Adipose tissue (tissue), 3 donors: ENCODE results near the gene ATXN7L1. TPM values are rescaled to one million over a fixed set of nuclear protein-coding genes. Genes with fewer than 3 reads are reported as not detected.

Experiments used
- H3K27ac ChIP-seq: one replicate; pipeline ENCODE4 v1.5.1; 2013; ENCODE audit warnings: low read depth, low read length
- WGBS, 3 donors: extraction: QIAGEN DNeasy Blood & Tissue Kit; methylation state at CpG; one replicate each; pipeline ENCODE4 v1.1.7; 2013; 5-methylcytosine and 5-hydroxymethylcytosine counted together
- polyA plus RNA-seq, 3 donors: library from polyadenylated mRNA; stranded (reverse); fragments of 200-250 nt; gene quantifications; one replicate each; pipeline ENCODE4 v1.2.3, GENCODE V29; 2013
- donor health status: healthy with polysubstance abuse.
- donor health status: Bipolar disorder and iron deficiency.
- donor health status: healthy.

ATXN7L1 gene
- polyA plus RNA-seq, 3 donors = 2.4 to 5.3 (median 3.7) TPM

DNA sequence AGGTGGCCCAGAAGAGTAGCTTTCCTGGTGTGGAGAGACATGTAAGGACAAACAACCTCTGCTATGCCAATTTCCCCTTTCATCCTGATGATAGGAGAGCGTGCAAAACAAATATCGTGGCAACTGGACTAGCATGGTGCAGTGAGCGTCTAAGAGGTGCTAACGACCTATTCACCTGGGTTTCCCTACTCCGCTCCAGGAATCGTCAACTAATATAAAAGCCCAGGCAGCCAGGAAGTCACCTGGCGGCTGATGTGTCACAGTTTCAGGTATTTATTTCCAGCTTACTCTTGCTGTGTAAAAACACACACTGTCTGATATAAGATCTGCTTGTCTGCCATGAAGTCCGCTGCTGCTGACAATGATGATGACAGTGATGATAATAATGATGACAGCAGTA is 238.6 kb downstream of the ATXN7L1 start:
- H3K27ac ChIP-seq = no peak overlapping the region
- WGBS, 3 donors = 86 to 95% (median 87%) methylated on average over 8 of the region's 8 CpGs

DNA sequence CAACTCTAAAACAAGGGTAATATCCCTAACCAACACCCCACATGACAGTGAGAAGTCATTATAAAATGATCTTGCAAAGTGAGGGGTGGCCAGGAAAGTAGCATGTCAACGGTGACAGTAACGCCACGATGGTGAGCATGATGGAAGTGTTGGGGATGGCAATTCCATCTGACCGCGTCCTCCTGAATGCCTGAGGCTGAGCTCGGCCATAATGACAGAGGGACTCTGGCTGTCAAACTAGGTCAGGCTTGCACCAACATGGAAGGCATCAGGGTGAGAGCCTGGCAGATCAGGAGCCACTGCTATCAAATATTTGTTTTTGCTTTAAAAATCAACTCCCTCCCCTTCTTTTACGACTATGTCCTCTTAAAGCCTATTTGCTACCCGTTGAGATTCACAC is 239.4 kb downstream of the ATXN7L1 start:
- WGBS, 3 donors = 85 to 97% (median 90%) methylated on average over 8 of the region's 8 CpGs
- H3K27ac ChIP-seq = no peak overlapping the region

DNA sequence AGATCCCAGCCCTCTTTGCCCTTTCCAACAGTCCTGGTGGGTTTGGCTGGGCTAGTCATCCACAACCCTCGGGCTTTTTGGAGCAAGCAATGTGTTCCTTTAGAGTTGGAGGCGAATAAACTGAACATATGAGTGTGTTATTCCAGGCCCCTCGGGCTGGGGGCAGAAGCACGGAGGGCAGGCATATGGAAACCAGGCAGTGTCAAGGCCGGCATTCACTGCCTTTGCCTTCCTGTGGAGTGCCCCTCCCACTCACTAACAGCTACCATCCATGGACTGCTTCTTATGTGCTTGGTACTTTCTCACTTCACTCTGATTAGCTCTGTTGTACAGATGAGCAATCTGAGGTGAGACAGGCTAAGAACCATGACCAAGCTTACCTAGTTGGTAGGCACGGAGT is 241.2 kb downstream of the ATXN7L1 start:
- H3K27ac ChIP-seq = no peak overlapping the region
- WGBS, 3 donors = 88 to 95% (median 91%) methylated on average over 6 of the region's 6 CpGs

DNA sequence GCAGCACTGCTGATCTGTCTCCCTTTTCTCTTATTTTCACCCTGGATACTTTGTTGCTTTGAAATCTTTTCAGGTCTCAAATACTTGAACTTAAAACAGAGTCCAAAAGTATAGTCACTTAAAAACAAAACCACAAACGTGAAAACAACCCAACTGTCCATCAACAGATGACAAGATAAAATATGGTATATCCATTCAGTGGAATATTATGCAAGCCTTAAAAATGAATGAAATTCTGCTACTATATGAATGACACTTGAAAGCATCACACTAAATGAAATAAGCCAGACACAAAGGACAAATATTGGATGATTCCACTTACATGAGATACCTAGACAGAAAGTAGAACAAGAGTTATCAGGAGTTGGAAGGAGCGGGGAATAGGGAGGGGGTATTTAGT is 250.4 kb downstream of the ATXN7L1 start:
- WGBS, 3 donors = 88 to 96% (median 92%) methylated on average over 2 of the region's 2 CpGs

DNA sequence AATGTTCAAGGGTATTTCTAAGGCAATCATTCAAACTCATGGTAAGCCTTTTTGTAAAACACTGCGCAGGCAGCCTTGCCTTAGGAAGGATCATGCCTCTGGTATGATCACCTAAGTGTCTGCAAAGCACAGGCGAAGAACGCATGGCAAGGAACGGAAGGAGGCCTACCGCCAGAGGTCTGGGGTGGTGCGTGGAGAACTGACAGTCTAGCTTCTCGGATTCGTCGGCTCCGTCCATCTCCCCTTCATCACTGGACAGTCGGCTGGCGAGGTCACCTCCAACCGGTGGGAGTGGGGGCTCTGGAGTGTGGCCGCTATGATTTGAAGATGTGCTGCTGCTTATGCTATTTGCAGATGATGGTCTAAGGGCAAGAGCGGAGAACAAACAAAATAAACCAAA is 252.5 kb downstream of the ATXN7L1 start:
- 96 to 98% (median 97%) methylated on average over 15 of the region's 15 CpGs for WGBS, 3 donors

More for the DNA sequence above, 250.4 kb downstream of the ATXN7L1 start:
- no peak overlapping the region for H3K27ac ChIP-seq

DNA sequence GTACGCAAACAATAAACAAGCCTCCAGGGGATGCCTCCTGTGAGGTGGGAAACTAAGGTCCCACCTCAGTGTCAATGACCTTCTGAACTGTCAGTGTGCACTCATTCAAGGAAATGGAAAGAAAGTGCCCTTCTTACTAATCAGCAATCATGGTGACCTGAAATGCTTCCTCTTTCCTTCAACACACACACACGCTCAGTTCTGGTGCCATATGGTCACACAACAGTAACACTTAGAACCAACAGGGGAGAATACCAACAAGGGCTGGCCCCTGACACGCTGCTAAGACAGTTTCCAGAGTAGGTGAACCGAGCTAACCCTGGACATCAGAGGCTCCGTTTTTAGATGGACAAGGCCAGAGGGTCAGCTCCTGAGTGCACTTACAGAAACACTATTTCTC is 253.0 kb downstream of the ATXN7L1 start:
- H3K27ac ChIP-seq = no peak overlapping the region
- 91 to 92% (median 91%) methylated on average over 5 of the region's 5 CpGs for WGBS, 3 donors

More for the DNA sequence above, 252.5 kb downstream of the ATXN7L1 start:
- H3K27ac ChIP-seq = no peak overlapping the region

DNA sequence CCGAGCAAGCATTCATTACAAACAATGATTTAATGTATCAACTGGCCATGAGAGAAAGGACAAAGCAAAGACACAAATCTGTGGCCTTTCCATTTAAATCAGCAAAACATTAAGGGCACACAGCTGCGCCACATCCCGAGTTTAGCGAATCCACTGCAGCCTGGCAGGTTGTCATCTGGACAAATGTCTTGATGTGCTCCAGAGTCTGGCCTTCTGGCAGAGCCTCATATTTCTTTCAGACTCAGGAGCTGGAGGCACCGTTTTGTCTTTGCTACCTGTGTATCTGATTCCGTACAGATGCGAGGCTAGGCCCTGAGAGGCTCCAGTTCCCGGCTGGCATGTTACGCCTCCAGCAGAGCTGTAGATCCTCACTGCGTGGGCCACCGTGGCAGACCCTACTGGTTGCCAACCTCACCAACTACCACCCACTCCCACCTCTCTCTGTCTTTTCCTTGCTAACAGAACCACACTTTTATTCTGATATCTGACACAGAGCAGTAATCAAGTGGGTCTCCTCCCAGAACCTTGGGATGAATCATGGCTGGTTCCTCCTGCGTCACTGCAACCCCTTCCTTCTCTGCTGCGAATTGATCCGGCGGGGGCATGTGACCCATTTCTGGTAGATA is 254.2 kb downstream of the ATXN7L1 start:
- WGBS, 3 donors = 89 to 91% (median 90%) methylated on average over 15 of the region's 15 CpGs
- H3K27ac ChIP-seq = no peak overlapping the region

DNA sequence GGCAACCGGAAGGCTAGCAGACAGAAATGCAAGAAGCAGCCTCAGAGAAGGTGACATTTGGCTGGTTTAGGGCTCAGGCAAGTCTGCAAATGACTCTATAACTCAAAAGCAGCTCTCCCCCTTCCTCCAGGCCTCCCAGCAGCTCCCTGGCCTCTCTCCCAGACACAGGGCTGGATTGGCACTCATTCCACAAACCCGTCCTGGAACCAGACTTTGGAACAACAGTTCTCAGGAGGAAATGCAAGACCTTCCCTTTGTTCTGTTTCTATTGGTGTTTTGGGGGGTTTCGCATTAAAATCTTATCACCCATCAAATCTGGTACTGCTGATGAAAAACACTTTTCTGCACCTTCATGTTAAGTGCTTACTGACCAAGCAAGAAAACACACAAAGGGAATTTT is 254.8 kb downstream of the ATXN7L1 start:
- no peak overlapping the region for H3K27ac ChIP-seq
- WGBS, 3 donors = 64 to 77% (median 70%) methylated on average over 3 of the region's 3 CpGs

DNA sequence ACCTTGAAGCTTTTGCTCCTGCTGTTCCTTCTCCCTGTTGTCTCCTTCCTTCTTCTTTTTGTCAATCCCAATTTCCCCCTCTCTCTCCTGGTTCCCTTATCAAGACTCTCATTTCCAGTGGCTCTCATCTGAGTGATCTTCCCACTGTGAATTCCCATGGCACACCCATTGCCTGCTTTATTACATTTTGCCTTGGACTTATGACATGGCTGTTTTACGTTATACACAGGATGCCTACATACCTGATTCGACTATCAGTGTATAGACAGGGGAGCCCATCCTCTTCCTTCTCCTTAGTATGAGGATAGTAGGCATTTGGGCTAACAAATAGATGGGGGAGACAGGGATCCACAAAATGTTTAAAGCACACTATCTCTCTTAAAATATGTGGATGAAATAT is 255.2 kb downstream of the ATXN7L1 start:
- no peak overlapping the region for H3K27ac ChIP-seq
- WGBS, 3 donors = 37 to 43% (median 42%) methylated on average over 2 of the region's 2 CpGs

DNA sequence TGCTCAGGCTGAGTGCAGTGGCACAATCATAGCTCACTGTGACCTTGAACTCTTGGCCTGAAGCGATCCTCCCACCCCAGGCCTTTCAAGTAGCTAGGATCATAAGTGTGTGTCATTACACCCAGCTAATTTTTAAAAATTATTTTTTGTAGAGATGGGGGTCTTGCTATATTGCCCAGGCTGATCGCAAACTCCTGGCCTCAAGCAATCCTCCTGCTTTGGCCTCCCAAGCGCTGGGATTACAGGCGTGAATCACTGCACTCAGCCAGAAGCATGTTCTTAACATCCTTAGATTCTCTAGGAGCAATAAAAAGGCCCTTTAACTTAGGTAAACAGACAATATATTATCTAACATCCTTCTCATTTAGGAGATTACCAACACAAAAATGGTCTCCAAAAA is 256.8 kb downstream of the ATXN7L1 start:
- H3K27ac ChIP-seq = no peak overlapping the region
- WGBS, 3 donors = 96 to 99% (median 97%) methylated on average over 4 of the region's 4 CpGs

DNA sequence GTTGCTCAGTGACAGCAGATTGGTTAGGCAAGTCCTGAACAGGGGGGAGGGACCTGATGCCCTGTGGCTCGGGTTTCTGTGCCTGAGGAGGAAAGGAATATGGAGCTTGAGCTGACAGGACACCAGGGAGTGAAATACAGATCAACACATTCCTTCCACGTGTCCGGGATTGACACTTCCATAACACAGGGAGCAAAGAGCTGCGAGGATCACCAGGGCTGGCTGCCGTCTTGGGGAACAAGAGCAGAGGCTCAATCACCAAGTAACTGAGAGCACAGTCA is 258.4 kb downstream of the ATXN7L1 start:
- 84 to 91% (median 88%) methylated on average over 5 of the region's 5 CpGs for WGBS, 3 donors
- no peak overlapping the region for H3K27ac ChIP-seq

DNA sequence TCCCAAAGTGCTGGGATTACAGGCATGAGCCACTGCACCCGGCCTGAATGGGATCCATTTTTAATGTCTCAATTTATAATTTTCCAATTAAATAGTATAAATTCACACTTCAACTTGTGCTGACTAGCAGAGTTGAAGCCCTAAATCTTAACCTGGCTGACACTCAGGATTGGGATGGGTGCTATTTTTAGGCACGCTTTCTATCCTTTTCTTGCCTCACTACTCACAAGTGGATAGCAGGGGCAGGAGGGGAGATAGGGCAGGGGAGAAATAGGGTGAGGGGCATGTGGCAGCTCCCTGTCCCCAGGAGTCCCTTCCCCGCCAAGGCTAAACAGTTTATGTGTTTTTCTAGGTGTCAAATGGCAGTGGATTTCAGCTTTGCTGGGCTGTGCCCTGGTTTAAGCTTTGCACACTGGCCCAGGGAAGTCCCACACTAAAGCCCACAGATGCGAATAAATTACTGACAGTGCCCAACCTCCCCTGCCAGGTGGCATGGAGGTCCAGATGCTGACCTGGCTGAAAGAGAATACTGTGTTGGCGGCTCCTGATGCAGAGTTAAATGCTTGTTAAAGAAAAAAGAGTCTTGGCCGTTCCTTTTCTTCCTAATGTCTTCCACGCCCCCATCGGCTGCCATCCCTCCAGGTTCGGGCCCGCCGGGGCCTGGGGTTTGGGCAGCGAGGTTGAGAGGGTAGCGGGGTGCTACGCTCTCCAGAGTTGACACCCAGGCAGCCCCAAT is 259.0 kb downstream of the ATXN7L1 start:
- 96 to 98% (median 98%) methylated on average over 14 of the region's 14 CpGs for WGBS, 3 donors
- H3K27ac ChIP-seq = no peak overlapping the region

DNA sequence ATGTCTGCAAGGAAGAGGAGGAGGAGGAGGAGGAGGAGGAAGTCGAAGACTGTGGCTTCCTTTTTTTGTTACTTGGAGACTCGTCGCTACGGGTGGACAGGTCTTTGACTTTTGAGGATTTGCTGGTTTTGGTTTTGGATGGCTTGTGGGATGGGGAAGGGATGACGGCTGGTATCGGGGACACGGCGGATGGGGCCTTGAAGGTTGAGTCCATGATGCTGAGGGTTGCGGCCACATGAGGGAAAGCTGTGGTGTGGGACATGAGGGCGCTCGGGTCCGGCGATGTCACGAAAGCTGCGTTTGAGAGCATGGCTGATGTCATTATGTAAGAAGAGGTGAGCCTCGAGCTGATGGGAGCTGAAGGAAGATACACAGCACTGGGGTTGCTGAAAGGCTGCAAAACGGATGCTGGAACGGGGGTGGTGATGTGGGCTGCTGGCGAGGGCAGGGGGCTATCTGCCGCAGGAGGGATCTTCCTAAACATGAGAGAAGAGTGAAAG is 262.0 kb downstream of the ATXN7L1 start:
- 89 to 93% (median 91%) methylated on average over 20 of the region's 20 CpGs for WGBS, 3 donors

DNA sequence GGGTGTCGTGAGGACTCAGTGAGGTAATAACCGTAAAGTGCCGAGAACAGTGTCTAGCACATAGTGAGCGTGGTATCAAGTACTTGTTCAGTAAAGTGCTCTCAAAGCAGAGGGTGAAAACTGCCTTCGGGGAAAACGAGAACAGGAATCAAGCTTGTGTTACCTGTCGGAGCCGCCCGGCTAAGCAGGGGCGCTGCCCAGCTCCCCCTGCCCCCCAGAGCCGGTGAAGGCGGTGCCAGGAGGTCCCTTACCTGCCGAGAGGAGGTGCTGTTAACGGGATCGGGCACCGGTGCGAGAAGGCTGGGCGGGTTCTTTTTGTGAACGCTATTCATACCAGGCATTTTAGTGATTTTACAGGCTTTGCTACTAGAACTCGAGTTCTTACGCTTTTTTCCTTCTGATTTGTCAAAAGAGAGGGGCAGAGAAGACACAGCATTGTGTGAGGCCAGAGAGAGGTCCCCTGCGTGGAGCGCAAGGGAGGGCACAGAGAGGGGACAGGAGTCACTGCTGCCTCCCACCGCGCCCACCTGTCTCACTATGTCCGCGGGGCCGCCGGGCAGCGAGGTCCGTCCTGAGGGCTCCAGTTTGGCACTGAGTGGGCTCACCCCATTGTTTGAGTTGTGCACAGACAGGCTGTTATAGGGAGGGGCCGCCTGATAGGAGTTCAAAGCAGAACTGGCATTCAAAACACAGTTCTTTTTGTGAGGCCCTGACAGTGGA is 262.6 kb downstream of the ATXN7L1 start:
- no peak overlapping the region for H3K27ac ChIP-seq
- WGBS, 3 donors = 95 to 96% (median 96%) methylated on average over 32 of the region's 32 CpGs

More for the DNA sequence above, 262.0 kb downstream of the ATXN7L1 start:
- no peak overlapping the region for H3K27ac ChIP-seq

DNA sequence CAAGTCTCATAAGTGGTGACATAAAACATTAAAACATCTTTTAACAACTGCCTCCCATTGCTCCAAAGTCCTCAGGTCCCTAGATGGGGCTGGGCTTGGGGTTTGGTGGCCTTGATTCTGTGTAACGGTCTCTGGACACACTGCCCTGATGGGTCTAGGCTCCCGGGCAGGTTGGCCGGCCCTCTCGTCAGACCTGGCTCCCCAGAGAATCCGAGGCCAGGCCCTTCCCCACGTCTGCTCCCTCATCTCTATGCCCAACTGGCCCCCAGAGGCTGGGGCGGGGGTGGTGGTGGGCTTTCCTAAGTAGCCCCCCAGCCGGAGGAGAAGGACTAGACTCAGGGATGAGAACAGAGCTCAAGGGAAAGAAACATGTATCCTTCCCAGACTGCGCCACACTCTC is 263.6 kb downstream of the ATXN7L1 start:
- WGBS, 3 donors = 95 to 96% (median 96%) methylated on average over 9 of the region's 9 CpGs
- no peak overlapping the region for H3K27ac ChIP-seq

DNA sequence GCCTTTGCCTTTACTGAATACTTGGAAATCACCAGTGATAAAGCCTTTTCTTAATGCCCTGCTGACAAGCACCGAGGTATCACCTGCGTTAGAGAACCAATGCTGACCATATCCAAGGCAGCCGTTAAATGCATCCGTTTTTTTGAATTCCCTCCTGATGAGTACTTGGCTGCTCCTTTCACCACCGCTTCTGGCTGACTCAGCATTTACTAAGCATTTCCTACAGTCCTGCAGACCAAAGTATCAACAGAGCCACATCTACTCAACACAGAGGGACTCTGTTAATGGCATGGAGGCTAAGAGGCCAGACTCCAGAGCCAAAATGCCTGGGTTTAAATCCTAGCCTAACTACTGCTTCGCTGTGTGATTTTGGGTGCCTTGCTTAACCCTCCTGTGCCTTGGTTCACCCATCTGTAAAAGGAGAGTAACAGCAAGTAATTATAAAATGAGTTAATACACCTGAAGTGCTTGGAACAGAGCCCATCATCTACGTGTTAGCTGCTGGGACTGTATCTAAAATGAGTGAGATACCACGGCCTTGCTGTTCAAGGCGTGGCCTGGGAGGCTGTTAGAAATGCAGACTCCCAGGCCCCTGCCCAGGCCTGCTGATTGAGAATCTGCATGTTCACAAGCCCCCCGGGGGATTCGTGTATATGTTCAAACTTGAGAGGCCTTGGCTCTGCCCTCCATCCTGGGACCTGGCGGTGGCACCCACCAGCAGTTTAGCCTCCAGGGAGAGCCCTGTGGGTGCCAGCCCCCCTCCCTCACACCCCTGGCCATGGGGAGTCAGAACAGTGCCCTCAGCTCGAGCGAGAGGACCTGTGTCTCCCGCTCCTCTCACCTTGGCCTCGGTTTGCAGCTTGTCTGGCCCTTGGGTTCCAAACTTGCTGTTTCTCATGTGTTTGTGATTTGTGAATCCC is 264.3 kb downstream of the ATXN7L1 start:
- no peak overlapping the region for H3K27ac ChIP-seq
- 88 to 91% (median 89%) methylated on average over 16 of the region's 16 CpGs for WGBS, 3 donors

DNA sequence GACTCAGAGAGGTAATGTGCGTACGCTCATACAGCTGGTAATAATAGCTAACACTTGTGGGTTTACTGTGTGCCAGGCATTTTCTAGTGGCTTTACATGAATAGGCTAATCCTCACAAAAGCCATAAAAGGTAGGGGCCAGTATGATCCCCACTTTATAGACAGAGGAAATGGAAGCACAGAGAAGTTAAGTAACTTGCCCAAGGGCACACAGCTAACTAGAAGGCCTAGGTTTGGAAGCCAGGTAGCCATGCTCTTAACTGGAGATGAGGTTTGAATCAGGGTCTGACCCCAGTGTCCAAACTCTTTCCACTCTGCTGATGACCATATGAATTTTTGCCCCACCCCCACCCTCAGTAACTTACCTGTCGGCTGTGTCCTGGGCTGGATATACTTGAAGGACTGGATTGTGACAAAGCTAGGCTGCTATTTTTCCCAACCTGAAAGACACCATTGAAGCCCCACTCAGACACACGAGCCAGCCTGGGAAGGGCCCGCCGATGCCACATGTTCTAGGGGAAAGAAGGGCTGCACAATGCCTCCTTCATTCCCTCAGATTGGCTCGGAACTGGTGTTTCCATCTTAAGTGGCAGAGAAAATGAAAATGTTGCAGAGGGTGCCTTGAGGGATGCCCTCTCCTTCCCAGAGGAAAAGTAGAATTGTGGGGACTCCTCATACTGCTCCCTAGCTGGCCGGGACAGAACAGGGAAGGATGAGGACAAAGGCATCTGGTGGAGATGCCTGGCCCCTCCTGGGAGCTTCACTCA is 266.1 kb downstream of the ATXN7L1 start:
- WGBS, 3 donors = 94 to 96% (median 96%) methylated on average over 8 of the region's 8 CpGs
- no peak overlapping the region for H3K27ac ChIP-seq
